CD4-positive, alpha-beta T cell treated with Interleukin-4 for 1 hour (primary cell): ENCODE results near the gene PBRM1.
A peak's percentile ranks its signal among the peaks of the same experiment; 100 is the strongest.

Experiments
- DNase-seq, 2 donors: peaks; one replicate each; pipeline ENCODE4 v3.0.0-alpha.2; 2020 to 2022

Gene PBRM1

GRCh38 chr3:52561028-52561747 is 124.5 kb downstream of the PBRM1 start:
- no peak for DNase-seq

GRCh38 chr3:52558436-52558835 is 127.3 kb downstream of the PBRM1 start:
- no peak for DNase-seq

- DNase-seq, result no peak
Observed at GRCh38 chr3:52557011-52557960, 128.4 kb downstream of the PBRM1 start.

GRCh38 chr3:52555056-52555455 is 130.7 kb downstream of the PBRM1 start:
- no peak for DNase-seq

- no peak for DNase-seq
Observed at GRCh38 chr3:52554026-52554755, 131.5 kb downstream of the PBRM1 start.

GRCh38 chr3:52552089-52552488 is 133.6 kb downstream of the PBRM1 start:
- DNase-seq, result no peak

GRCh38 chr3:52551118-52551517 is 134.6 kb downstream of the PBRM1 start:
- DNase-seq, result no peak

- no peak for DNase-seq
Observed at GRCh38 chr3:52547143-52547542, 138.6 kb downstream of the PBRM1 start.

- DNase-seq, result no peak
Observed at GRCh38 chr3:52546111-52546901, 139.4 kb downstream of the PBRM1 start.

- no peak for DNase-seq
Observed at GRCh38 chr3:52544937-52545336, 140.8 kb downstream of the PBRM1 start.

GRCh38 chr3:52541050-52541449 is 144.7 kb downstream of the PBRM1 start:
- DNase-seq, result no peak

GRCh38 chr3:52539010-52539653 is 146.6 kb downstream of the PBRM1 start:
- DNase-seq, result no peak

GRCh38 chr3:52537726-52538421 is 147.8 kb downstream of the PBRM1 start:
- no peak for DNase-seq

- no peak for DNase-seq
Observed at GRCh38 chr3:52537165-52537620, 148.5 kb downstream of the PBRM1 start.

GRCh38 chr3:52536369-52537164 is 149.1 kb downstream of the PBRM1 start, which contains the start of gene UQCC5:
Gene UQCC5, plus strand, starts transcription at chr3:52536605. Its CDS starts 151 bp downstream, at chr3:52536756.
- DNase-seq, result peak; percentile 98

GRCh38 chr3:52536112-52536368 is 149.7 kb downstream of the PBRM1 start:
- DNase-seq, result no peak

- no peak for DNase-seq
Observed at GRCh38 chr3:52535411-52536111, 150.2 kb downstream of the PBRM1 start.

GRCh38 chr3:52534281-52535183 is 151.2 kb downstream of the PBRM1 start:
- DNase-seq, result no peak
